Endothelial cell of umbilical vein (primary cell): Measurements from ENCODE around the gene SDC3.

Experiments used
- CTCF ChIP-seq, 2 donors: IDR thresholded peaks; 1 replicate in 1 of 2; 2 replicates in 1 of 2; pipeline ENCODE4 v1.5.1; 2011; ENCODE audit warnings: low read length in 2 of 2, mild to moderate bottlenecking in 2 of 2, moderate library complexity in 2 of 2, control low read depth in 1 of 2, inconsistent platforms in 1 of 2, low read depth in 1 of 2; ENCODE audit not compliant: insufficient read depth in 1 of 2; ENCODE audit errors: extremely low read depth in 1 of 2
- EZH2 ChIP-seq: IDR thresholded peaks from 2 replicates; pipeline ENCODE4 v1.6.1; 2012; ENCODE audit warnings: borderline replicate concordance, low read depth, mild to moderate bottlenecking, moderate library complexity, low read length, inconsistent platforms; ENCODE audit not compliant: severe bottlenecking
- FOS ChIP-seq: IDR thresholded peaks from 2 replicates; pipeline ENCODE4 v1.6.1; 2011; ENCODE audit warnings: mild to moderate bottlenecking, low read length, moderate library complexity, borderline replicate concordance; ENCODE audit not compliant: insufficient read depth
- GATA2 ChIP-seq: IDR thresholded peaks from 2 replicates; pipeline ENCODE4 v1.7.0; 2011; ENCODE audit warnings: low read depth, mild to moderate bottlenecking, moderate library complexity, mixed read lengths, low read length; ENCODE audit not compliant: insufficient read length, insufficient read depth
- JUN ChIP-seq: IDR thresholded peaks from 2 replicates; pipeline ENCODE4 v1.6.1; 2011; ENCODE audit warnings: borderline replicate concordance, low read depth; ENCODE audit not compliant: insufficient read length, insufficient read depth
- MAX ChIP-seq: IDR thresholded peaks from 2 replicates; pipeline ENCODE4 v1.6.1; 2011; ENCODE audit not compliant: insufficient read depth, insufficient read length
- MYC ChIP-seq: IDR thresholded peaks from one replicate; pipeline ENCODE4 v1.6.1; 2011; ENCODE audit warnings: mild to moderate bottlenecking, low read depth, low read length
- POLR2A ChIP-seq: IDR thresholded peaks from 2 replicates; pipeline ENCODE4 v1.6.1; 2012; ENCODE audit warnings: low read depth, mild to moderate bottlenecking, control low read depth, low read length
- POLR2AphosphoS5 ChIP-seq: IDR thresholded peaks from 2 replicates; pipeline ENCODE4 v1.6.1; 2012; ENCODE audit warnings: low read depth, mild to moderate bottlenecking, control low read depth, low read length, moderate library complexity; ENCODE audit not compliant: insufficient read depth

- TF ChIP-seq EZH2 (no peak), GATA2 (no peak), CTCF (IDR thresholded peaks at IDR 0.05; ENCODE audit: extremely low read depth in 1 of 2, insufficient read depth in 1 of 2, low read depth in 1 of 2, low read length in 2 of 2) (no peak), POLR2AphosphoS5 (peak; percentile 49), MAX (no peak), POLR2A (no peak), MYC (no peak), FOS (peak; percentile 71), JUN (no peak)
Observed at GRCh38 chr1:30847358-30847972, 61.1 kb downstream of the SDC3 start.
